ENCODE measurements around the gene UBE2D2. TPM values are rescaled to one million over a fixed set of nuclear protein-coding genes. Genes with fewer than 3 reads are reported as not detected.
A peak's percentile ranks its signal among the peaks of the same experiment; 100 is the strongest.

UBE2D2 gene
- polyA plus RNA-seq, 3 donors: 41.2 to 167 (median 133) TPM

GRCh38 chr5:139671096-139671841 lies 110.1 kb downstream of the UBE2D2 start:
- Histone ChIP-seq H3K27me3 (ENCODE audit: control insufficient read depth in 2 of 2, insufficient read depth in 2 of 2, low read length in 2 of 2) (peaks cover 0 to 18% of the 10 kb centered on the region in 2 donors), H3K79me2 (ENCODE audit: insufficient read depth, low read length) (peaks cover 26% of the 10 kb centered on the region), H3K9me3 (replicated peaks in 1 of 2; ENCODE audit: control insufficient read depth in 1 of 2, insufficient read depth in 1 of 2, low read length in 2 of 2) (no peaks in the 10 kb centered on the region), H3K4me2 (replicated peaks; ENCODE audit: extremely low read depth, low read length, poor library complexity, severe bottlenecking) (peak overlapping the region; percentile 40), H3K36me3 (replicated peaks in 1 of 2; ENCODE audit: control insufficient read depth in 1 of 2, insufficient read depth in 2 of 2, low read length in 2 of 2) (no peaks in the 10 kb centered on the region), H3K4me1 (ENCODE audit: control insufficient read depth in 1 of 2, insufficient read depth in 2 of 2, low read length in 2 of 2) (peaks cover 54 to 56% of the 10 kb centered on the region in 2 donors), H4K20me1 (ENCODE audit: insufficient read depth, low read length) (peaks cover 48% of the 10 kb centered on the region), H3K4me3 (replicated peaks in 1 of 3; ENCODE audit: low read depth in 2 of 3, low read length in 3 of 3) (peak overlapping the region in 1 of 3 experiments; percentile 28), H3K27ac (ENCODE audit: low read depth in 1 of 2, low read length in 2 of 2) (no peak overlapping the region), H3K9ac (ENCODE audit: insufficient read depth, low read length, poor library complexity, severe bottlenecking) (peak overlapping the region; percentile 18), H2AFZ (ENCODE audit: insufficient read depth, low read depth, low read length, poor library complexity, severe bottlenecking) (peak overlapping the region; percentile 30)
- peaks cover 13 to 36% (median 24%) of the 10 kb centered on the region in 3 donors for H3K27me3 Mint-ChIP-seq (ENCODE audit: low read depth in 3 of 3)
- H3K4me3 Mint-ChIP-seq: peak overlapping the region; percentile 31 to 55
- peaks cover 19 to 25% of the 10 kb centered on the region in 2 donors for H3K36me3 Mint-ChIP-seq
- intact Hi-C loops (cut with micrococcal nuclease): loop anchor here in 1 of 2 donors (5.0 kb wide), 1 partner anchor 34 kb away; no protein-coding TSS in a partner anchor
- peaks cover 49% of the 10 kb centered on the region for H3K4me1 Mint-ChIP-seq
- TF ChIP-seq, protein P1, sequence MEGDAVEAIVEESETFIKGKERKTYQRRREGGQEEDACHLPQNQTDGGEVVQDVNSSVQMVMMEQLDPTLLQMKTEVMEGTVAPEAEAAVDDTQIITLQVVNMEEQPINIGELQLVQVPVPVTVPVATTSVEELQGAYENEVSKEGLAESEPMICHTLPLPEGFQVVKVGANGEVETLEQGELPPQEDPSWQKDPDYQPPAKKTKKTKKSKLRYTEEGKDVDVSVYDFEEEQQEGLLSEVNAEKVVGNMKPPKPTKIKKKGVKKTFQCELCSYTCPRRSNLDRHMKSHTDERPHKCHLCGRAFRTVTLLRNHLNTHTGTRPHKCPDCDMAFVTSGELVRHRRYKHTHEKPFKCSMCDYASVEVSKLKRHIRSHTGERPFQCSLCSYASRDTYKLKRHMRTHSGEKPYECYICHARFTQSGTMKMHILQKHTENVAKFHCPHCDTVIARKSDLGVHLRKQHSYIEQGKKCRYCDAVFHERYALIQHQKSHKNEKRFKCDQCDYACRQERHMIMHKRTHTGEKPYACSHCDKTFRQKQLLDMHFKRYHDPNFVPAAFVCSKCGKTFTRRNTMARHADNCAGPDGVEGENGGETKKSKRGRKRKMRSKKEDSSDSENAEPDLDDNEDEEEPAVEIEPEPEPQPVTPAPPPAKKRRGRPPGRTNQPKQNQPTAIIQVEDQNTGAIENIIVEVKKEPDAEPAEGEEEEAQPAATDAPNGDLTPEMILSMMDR (IDR thresholded peaks at IDR 0.05): no peak
- H3K9me3 Mint-ChIP-seq: peaks cover 0 to 2% (median 0%) of the 10 kb centered on the region in 7 donors
- DNase-seq: peak in 1 of 3 donors; percentile 45
- peak overlapping the region in 1 of 7 donors; percentile 62 for H3K27ac Mint-ChIP-seq
- WGBS (ENCODE audit: insufficient coverage): 4% methylated on average over 16 of the region's 20 CpGs

DNA sequence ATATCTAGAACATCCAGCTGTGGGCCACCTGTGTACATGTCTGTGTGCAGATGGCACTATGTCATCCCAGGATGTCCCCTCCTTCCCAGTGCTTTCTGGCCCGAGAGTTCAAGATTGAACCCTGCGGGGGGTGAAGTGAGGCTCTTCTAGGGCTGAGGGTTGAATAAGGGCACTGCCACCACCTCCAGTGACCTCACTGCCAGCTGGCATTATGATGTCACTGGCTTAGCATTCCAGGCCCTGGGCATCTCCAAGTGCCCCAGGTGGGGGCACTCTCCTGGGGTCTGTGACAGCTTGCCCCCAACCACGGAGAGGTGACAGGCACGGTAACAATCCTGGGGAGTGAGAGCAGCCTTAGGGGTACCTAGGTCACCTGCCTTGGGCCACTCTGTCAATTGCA lies 114.1 kb downstream of the UBE2D2 start:
- TF ChIP-seq, protein P1 (IDR thresholded peaks at IDR 0.05): no peak
- Histone ChIP-seq H3K4me2 (replicated peaks; ENCODE audit: extremely low read depth, low read length, poor library complexity, severe bottlenecking) (no peak overlapping the region), H3K79me2 (ENCODE audit: insufficient read depth, low read length) (peaks cover 6% of the 10 kb centered on the region), H2AFZ (ENCODE audit: insufficient read depth, low read depth, low read length, poor library complexity, severe bottlenecking) (no peak overlapping the region), H3K9ac (ENCODE audit: insufficient read depth, low read length, poor library complexity, severe bottlenecking) (no peak overlapping the region), H3K4me3 (replicated peaks in 1 of 3; ENCODE audit: low read depth in 2 of 3, low read length in 3 of 3) (no peak overlapping the region), H3K27me3 (ENCODE audit: control insufficient read depth in 2 of 2, insufficient read depth in 2 of 2, low read length in 2 of 2) (peaks cover 0 to 8% of the 10 kb centered on the region in 2 donors), H3K27ac (ENCODE audit: low read depth in 1 of 2, low read length in 2 of 2) (no peak overlapping the region), H3K36me3 (replicated peaks in 1 of 2; ENCODE audit: control insufficient read depth in 1 of 2, insufficient read depth in 2 of 2, low read length in 2 of 2) (peaks cover 2 to 7% of the 10 kb centered on the region in 2 donors), H3K9me3 (replicated peaks in 1 of 2; ENCODE audit: control insufficient read depth in 1 of 2, insufficient read depth in 1 of 2, low read length in 2 of 2) (no peaks in the 10 kb centered on the region), H3K4me1 (ENCODE audit: control insufficient read depth in 1 of 2, insufficient read depth in 2 of 2, low read length in 2 of 2) (peaks cover 17% of the 10 kb centered on the region in 2 donors), H4K20me1 (ENCODE audit: insufficient read depth, low read length) (peaks cover 81% of the 10 kb centered on the region)
- Mint-ChIP-seq H3K9me3 (peaks cover 0 to 2% (median 0%) of the 10 kb centered on the region in 7 donors), H3K4me1 (peaks cover 17% of the 10 kb centered on the region), H3K36me3 (peaks cover 25 to 27% of the 10 kb centered on the region in 2 donors), H3K27ac (peak overlapping the region in 1 of 7 donors; percentile 16), H3K27me3 (ENCODE audit: low read depth in 3 of 3) (peaks cover 6 to 22% (median 13%) of the 10 kb centered on the region in 3 donors), H3K4me3 (no peak overlapping the region)
- DNase-seq: no peak
- WGBS (ENCODE audit: insufficient coverage): 95% methylated on average over 3 of the region's 4 CpGs
- intact Hi-C loops (cut with micrococcal nuclease): no loop called here

Measured in CD14-positive monocyte (primary cell).